CD4-positive, alpha-beta T cell treated with Interleukin-6 for 4 hours (primary cell): ENCODE results near the gene PITRM1.
"Not testable (repeated sequence)": the region's sequence is repeated elsewhere in the genome, so short reads cannot be mapped to it uniquely, and the experiment has no call there.

Experiments used
- DNase-seq: peaks from one replicate; pipeline ENCODE4 v3.0.0-alpha.2; 2020; ENCODE audit warnings: mixed read lengths

The PITRM1 gene, protein sequence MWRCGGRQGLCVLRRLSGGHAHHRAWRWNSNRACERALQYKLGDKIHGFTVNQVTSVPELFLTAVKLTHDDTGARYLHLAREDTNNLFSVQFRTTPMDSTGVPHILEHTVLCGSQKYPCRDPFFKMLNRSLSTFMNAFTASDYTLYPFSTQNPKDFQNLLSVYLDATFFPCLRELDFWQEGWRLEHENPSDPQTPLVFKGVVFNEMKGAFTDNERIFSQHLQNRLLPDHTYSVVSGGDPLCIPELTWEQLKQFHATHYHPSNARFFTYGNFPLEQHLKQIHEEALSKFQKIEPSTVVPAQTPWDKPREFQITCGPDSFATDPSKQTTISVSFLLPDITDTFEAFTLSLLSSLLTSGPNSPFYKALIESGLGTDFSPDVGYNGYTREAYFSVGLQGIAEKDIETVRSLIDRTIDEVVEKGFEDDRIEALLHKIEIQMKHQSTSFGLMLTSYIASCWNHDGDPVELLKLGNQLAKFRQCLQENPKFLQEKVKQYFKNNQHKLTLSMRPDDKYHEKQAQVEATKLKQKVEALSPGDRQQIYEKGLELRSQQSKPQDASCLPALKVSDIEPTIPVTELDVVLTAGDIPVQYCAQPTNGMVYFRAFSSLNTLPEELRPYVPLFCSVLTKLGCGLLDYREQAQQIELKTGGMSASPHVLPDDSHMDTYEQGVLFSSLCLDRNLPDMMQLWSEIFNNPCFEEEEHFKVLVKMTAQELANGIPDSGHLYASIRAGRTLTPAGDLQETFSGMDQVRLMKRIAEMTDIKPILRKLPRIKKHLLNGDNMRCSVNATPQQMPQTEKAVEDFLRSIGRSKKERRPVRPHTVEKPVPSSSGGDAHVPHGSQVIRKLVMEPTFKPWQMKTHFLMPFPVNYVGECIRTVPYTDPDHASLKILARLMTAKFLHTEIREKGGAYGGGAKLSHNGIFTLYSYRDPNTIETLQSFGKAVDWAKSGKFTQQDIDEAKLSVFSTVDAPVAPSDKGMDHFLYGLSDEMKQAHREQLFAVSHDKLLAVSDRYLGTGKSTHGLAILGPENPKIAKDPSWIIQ

DNA sequence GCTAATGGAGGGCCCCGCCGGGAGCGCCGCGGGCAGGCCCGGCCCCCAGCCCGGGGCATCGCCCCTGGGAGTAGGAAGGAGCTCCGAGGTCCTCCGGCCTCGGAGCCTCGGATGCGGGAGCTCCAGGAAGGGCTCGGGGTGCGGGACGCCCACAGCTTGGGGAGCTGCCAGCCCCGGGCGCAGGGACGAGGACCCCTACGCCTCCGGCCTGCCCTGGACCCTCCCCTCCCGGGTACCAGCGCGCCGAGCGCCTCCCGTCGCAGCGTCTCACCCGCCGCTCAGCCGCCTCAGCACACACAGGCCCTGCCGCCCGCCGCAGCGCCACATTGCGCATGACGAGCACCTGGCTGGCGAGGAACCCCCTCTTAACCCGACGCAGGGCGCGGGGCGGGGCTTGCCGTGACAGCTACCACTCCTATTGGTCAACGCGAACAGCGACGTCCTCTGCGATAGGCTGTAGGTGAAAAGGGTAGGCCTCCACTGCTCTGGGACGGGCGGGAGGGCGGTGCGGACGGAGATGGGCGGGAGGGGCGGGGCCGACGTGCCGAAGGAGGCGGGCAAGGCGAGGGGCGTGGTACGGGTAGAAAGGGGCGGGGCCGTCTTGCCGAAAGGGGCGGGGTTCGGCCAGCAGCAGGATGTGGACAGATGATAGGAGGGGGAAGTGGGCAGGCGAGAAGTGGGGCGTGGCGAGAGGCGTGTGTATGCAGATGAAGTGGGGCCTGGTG lies at the start of gene PITRM1:
Gene PITRM1, minus strand, starts transcription at position 337 of the 725 bp plus-strand sequence. Its CDS starts 10 bp downstream, at position 327.
- peak; percentile 100 for DNase-seq

- DNase-seq: no peak
Measured at GRCh38 chr10:3222068-3222467, 49.5 kb upstream of the PITRM1 start.

DNA sequence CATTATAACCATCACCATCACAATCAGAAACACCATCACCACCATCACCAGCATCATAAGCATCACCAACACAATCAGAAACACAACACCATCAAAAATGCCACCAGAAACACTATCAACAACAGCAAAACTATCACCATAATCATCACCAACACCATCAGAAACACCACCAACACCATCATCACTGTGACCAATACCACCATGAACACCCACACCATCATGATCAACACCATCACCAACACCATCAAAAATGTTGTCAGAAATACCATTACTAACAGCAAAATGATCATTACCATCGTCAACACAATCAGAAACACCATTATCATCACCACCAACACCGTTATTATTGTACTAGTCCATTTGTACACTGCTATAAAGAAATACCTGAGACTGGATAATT lies 49.0 kb upstream of the PITRM1 start:
- DNase-seq: not testable (repeated sequence)

- no peak for DNase-seq
Measured at GRCh38 chr10:3220853-3221252, 48.3 kb upstream of the PITRM1 start.

- not testable (repeated sequence) for DNase-seq
Measured at GRCh38 chr10:3219021-3219628, 46.5 kb upstream of the PITRM1 start.

DNA sequence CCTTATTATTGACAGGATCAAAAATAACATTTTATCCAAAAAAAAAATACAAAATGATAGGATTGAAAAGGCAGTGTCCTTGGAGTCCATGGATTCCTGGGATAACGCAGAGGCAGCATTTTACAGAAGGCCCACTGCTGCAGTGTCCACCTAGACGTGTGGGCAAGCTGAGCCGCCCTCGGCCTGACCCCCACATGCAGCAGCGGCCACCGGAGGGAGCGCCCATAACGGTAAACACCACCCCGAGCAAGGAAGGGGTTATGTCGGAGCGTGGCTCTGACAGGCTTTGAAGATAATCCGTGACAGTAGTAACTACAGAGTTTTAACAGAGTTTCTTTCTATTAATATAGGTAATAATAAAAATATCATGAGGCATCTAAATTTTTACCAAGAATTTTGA lies 45.3 kb upstream of the PITRM1 start:
- DNase-seq: no peak

DNA sequence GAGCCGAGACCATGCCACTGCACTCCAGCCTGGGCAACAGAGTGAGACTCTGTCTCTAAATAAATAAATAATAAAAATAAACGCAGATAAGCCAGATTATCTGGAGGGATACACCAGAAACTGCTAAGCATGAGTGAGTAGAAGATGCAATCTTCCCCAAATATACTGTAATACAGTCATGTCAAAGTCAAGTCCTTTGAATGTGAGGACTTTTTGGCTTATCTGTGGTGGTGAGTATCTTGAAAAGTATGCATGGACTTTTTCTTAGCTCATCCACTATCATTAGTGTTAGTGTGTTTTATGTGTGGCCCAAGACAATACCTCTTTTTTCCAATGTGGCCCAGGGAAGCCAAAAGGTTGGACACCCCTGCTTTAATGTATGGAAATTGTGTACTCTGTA lies 44.7 kb upstream of the PITRM1 start:
- DNase-seq: no peak

DNA sequence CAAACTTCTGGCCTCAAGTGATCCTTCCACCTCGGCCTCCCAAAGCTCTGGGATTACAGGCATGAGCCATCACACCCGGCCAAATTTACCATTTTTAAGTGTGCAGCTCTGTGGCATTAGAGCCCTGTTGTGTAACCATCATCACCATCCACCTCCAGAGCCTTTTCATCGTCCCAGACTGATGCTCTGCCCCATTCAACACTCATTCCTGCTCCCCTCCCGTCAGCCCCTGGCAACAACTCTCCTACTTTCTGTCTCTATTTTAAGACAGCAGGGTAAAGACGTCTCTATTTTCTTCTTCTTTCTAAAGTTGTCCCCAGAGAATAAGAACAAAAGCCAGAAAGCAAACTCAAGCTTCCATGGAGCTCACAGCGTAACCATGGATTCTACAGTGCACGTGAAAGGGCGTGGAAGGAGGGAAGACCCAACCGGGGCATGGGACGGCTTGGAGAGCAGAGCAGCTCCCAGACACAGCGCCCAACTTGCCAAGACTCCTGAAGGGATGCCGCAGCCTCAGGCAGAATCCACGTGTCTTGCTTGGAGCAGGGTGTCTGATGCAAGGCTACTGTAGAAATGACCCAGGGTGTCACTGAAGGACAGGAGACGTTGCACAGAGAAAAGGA lies 42.7 kb upstream of the PITRM1 start:
- DNase-seq: no peak

GRCh38 chr10:3213758-3214515 lies 41.4 kb upstream of the PITRM1 start:
- no peak for DNase-seq

GRCh38 chr10:3213208-3213607 lies 40.6 kb upstream of the PITRM1 start:
- no peak for DNase-seq

GRCh38 chr10:3210251-3210877 lies 37.8 kb upstream of the PITRM1 start:
- DNase-seq: no peak

GRCh38 chr10:3208481-3209406 lies 36.2 kb upstream of the PITRM1 start:
- no peak for DNase-seq

GRCh38 chr10:3207351-3207750 lies 34.8 kb upstream of the PITRM1 start:
- no peak for DNase-seq

- DNase-seq: no peak
Measured at GRCh38 chr10:3206511-3207157, 34.1 kb upstream of the PITRM1 start.

DNA sequence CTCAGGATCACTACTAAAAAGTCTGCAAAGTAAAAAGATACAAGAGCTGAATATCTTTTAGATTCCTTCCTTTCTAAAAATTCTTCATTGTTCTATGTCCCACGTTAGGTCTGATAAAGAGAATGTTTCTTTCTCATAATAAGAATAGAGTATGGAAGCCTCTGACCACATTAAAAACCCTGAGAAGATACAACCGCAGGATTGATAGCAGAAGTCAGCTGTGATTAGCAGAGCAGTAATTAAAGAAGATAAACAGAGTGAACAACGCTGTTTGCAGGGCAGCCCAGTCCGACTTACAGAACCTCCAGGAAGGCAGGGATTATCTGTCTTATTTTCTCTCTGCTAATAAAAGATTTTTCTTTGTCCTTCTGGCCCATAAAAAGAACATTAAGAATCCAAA lies 31.4 kb upstream of the PITRM1 start:
- DNase-seq: no peak

DNA sequence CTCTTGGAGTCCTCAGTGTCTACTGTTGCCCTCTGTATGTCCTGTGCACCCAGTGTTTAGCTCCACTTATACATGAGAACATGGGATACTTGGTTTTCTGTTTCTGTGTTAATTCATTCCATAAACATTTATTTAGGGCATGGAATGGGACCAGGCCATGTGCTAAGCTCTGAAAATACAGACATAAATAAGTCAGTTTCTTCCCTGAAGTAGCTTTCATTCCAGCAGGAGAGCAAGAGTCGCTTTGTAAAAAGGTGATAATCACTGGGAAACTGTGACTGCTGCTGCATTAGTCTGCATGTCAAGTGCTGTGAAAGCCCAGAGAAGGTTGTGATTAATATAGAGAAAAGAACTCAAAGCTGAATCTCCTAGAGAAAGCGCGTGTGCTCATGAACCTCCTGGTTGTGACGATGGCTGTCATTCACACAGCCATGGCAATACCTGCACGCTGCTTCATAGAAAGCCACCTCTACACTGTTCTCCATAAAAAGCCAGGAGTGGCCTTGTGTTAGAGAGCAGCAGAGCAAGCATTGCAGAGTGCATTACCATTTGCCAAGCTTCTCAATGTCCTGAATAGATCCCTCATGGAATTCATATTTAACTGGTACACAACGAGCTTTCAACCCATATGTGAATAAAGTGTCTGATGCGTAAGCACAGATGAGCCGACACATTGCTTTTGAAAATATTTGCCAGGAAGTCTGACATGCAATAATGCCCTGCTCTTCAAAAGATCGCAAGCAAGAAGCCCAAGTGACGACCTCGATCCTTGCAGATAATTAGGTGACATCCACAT lies 30.6 kb upstream of the PITRM1 start:
- no peak for DNase-seq

GRCh38 chr10:3201796-3202195 lies 29.2 kb upstream of the PITRM1 start:
- no peak for DNase-seq

DNA sequence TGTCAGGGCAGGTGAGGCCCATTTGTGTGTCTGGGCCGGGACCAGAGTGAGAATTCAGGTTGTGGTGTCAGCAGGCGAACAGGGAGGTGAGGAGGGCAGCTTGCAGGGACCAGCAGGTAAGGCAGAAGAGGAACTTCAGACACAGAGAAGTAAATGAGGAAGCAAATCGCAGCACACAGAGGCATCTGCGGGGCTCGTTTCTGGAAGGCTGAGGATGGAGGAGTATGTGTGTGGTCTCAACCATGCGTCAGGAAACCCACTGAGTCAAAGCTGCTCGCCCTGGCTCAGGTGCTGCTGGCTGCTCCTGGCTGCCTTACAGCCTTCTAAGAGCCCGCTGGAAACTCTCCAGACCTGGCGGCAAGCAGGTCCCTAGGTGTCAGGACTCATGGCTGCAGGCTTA lies 26.9 kb upstream of the PITRM1 start:
- no peak for DNase-seq
